Measurements from ENCODE around the gene CUBN. TPM values are rescaled to one million over a fixed set of nuclear protein-coding genes. Genes with fewer than 3 reads are reported as not detected.
A peak's percentile ranks its signal among the peaks of the same experiment; 100 is the strongest.

Gene CUBN
- total RNA-seq, 2 donors from 2014 or later: 0.75 to 1.3 TPM

DNA sequence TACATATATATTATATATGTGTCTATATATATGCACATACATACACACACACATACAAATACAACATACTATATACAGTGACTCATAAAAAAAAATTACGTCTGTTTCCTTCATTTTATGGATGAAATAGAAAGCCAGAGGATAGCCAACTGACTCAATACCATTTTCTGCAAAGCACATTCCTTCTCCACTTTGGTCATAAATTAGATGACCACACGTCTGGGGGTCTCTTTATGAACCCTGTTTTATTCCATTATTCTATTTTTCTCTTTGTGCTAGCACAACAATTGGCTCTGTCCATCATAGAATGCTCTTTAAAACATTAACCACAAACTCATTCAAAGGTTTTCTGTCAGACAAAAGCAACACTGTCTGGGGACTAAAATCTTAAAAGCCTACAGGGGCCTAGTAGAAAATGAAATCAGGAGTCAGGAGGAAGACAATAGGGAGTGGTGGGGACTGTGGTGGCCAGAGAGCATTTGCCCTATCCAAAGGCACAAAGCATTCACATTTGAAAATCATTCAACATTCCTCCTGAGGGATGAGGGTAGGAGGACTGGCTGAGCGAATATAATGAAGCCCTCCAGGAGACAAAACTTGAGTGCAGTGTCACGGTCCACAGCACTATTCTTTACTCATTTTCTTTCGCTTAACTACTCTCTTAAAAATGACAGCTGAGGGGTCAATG is 4.3 kb downstream of the CUBN start:
- Mint-ChIP-seq H3K27ac (no peak overlapping the region), H3K4me3 (no peak overlapping the region), H3K36me3 (ENCODE audit: low read depth) (no peaks in the 10 kb centered on the region), H3K4me1 (peaks cover 36% of the 10 kb centered on the region), H3K27me3 (ENCODE audit: insufficient read depth) (peaks cover 2% of the 10 kb centered on the region), H3K9me3 (no peaks in the 10 kb centered on the region)
- Histone ChIP-seq H3K9ac (ENCODE audit: extremely low read depth, low read length, poor library complexity, severe bottlenecking) (no peak overlapping the region), H3K27ac (ENCODE audit: low read depth, low read length) (peak overlapping the region; percentile 84), H3K36me3 (ENCODE audit: control insufficient read depth, insufficient read depth, low read length) (no peaks in the 10 kb centered on the region), H3K9me3 (ENCODE audit: control insufficient read depth, low read length) (no peaks in the 10 kb centered on the region), H3K4me3 (ENCODE audit: low read length) (no peak overlapping the region), H3K27me3 (ENCODE audit: control insufficient read depth, insufficient read depth, low read length, poor library complexity, severe bottlenecking) (no peaks in the 10 kb centered on the region), H3K4me1 (ENCODE audit: control insufficient read depth, insufficient read depth, low read length) (peaks cover 3% of the 10 kb centered on the region)
- 83 to 93% methylated on average over 2 to 5 of the region's 5 CpGs for WGBS, 2 experiments (ENCODE audit: insufficient coverage in 1 of 2, insufficient read length in 1 of 2)
- TF ChIP-seq, protein P1, sequence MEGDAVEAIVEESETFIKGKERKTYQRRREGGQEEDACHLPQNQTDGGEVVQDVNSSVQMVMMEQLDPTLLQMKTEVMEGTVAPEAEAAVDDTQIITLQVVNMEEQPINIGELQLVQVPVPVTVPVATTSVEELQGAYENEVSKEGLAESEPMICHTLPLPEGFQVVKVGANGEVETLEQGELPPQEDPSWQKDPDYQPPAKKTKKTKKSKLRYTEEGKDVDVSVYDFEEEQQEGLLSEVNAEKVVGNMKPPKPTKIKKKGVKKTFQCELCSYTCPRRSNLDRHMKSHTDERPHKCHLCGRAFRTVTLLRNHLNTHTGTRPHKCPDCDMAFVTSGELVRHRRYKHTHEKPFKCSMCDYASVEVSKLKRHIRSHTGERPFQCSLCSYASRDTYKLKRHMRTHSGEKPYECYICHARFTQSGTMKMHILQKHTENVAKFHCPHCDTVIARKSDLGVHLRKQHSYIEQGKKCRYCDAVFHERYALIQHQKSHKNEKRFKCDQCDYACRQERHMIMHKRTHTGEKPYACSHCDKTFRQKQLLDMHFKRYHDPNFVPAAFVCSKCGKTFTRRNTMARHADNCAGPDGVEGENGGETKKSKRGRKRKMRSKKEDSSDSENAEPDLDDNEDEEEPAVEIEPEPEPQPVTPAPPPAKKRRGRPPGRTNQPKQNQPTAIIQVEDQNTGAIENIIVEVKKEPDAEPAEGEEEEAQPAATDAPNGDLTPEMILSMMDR (conservative IDR thresholded peaks at IDR 0.05): no peak
- no peak for DNase-seq

DNA sequence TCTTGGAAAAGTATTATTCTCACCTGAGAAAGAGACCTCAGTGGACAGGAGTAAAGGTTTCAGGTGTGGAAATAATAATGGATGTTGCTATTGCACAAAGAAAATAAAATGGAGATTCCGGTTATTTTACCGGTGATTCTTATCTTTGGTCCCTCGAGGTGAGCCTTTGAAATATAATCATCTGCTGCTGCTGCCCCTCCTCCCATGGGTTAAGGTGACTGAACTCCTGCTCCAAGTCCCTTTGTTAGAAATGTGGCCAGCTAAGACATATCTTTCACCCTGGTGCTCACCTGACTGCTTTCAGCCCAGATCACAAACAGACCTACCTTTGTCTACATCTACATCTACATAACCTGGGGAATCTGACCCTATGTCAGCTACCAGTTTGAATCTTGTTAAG is 5.7 kb downstream of the CUBN start:
- WGBS, 2 experiments (ENCODE audit: insufficient coverage in 1 of 2, insufficient read length in 1 of 2): 79 to 93% methylated on average over 3 of the region's 3 CpGs
- H3K27me3 Mint-ChIP-seq (ENCODE audit: insufficient read depth): peaks cover 2% of the 10 kb centered on the region
- H3K27ac Mint-ChIP-seq: peak overlapping the region; percentile 24
- Histone ChIP-seq H3K27ac (ENCODE audit: low read depth, low read length) (no peak overlapping the region), H3K4me1 (ENCODE audit: control insufficient read depth, insufficient read depth, low read length) (peaks cover 7% of the 10 kb centered on the region), H3K36me3 (ENCODE audit: control insufficient read depth, insufficient read depth, low read length) (no peaks in the 10 kb centered on the region), H3K27me3 (ENCODE audit: control insufficient read depth, insufficient read depth, low read length, poor library complexity, severe bottlenecking) (no peaks in the 10 kb centered on the region), H3K9me3 (ENCODE audit: control insufficient read depth, low read length) (no peaks in the 10 kb centered on the region), H3K9ac (ENCODE audit: extremely low read depth, low read length, poor library complexity, severe bottlenecking) (no peak overlapping the region), H3K4me3 (ENCODE audit: low read length) (no peak overlapping the region)
- TF ChIP-seq, protein P1 (conservative IDR thresholded peaks at IDR 0.05): no peak
- peaks cover 35% of the 10 kb centered on the region for H3K4me1 Mint-ChIP-seq
- no peak overlapping the region for H3K4me3 Mint-ChIP-seq
- no peaks in the 10 kb centered on the region for H3K9me3 Mint-ChIP-seq
- H3K36me3 Mint-ChIP-seq (ENCODE audit: low read depth): no peaks in the 10 kb centered on the region
- DNase-seq: no peak

GRCh38 chr10:17122726-17123661 is 6.6 kb downstream of the CUBN start:
- Mint-ChIP-seq H3K27ac (peak overlapping the region; percentile 56), H3K4me3 (no peak overlapping the region), H3K9me3 (no peaks in the 10 kb centered on the region), H3K4me1 (peaks cover 39% of the 10 kb centered on the region), H3K36me3 (ENCODE audit: low read depth) (no peaks in the 10 kb centered on the region), H3K27me3 (ENCODE audit: insufficient read depth) (peaks cover 2% of the 10 kb centered on the region)
- no peak overlapping the region for H3K27ac ChIP-seq (ENCODE audit: low read depth, low read length)
- H3K4me1 ChIP-seq (ENCODE audit: control insufficient read depth, insufficient read depth, low read length): peaks cover 7% of the 10 kb centered on the region
- H3K9me3 ChIP-seq (ENCODE audit: control insufficient read depth, low read length): no peaks in the 10 kb centered on the region
- H3K27me3 ChIP-seq (ENCODE audit: control insufficient read depth, insufficient read depth, low read length, poor library complexity, severe bottlenecking): no peaks in the 10 kb centered on the region
- 94% methylated on average over 5 of the region's 5 CpGs for WGBS, 2 experiments (ENCODE audit: insufficient coverage in 1 of 2, insufficient read length in 1 of 2)
- TF ChIP-seq, protein P1 (conservative IDR thresholded peaks at IDR 0.05): no peak
- no peaks in the 10 kb centered on the region for H3K36me3 ChIP-seq (ENCODE audit: control insufficient read depth, insufficient read depth, low read length)
- no peak overlapping the region for H3K9ac ChIP-seq (ENCODE audit: extremely low read depth, low read length, poor library complexity, severe bottlenecking)
- no peak overlapping the region for H3K4me3 ChIP-seq (ENCODE audit: low read length)
- no peak for DNase-seq

Data from endodermal cell (in vitro differentiated cells).